KMS-11 (cell line): ENCODE results near the gene TRPM2.

Source experiments
- H2AFZ ChIP-seq: fragments of 200-600 bp; sonication (generic); 2 replicates; pipeline ENCODE4 v1.6.1; 2016; ENCODE audit warnings: antibody characterized with exemption, mixed run types, low read depth
- H3K27ac ChIP-seq: fragments of 200-600 bp; sonication (generic); 2 replicates; pipeline ENCODE4 v1.6.1; 2016; ENCODE audit warnings: mild to moderate bottlenecking, mixed run types
- H3K27me3 ChIP-seq: fragments of 200-600 bp; sonication (generic); 2 replicates; pipeline ENCODE4 v1.6.1; 2017; ENCODE audit warnings: mild to moderate bottlenecking, low read depth, mixed run types, moderate library complexity; ENCODE audit not compliant: insufficient read depth
- H3K36me3 ChIP-seq: fragments of 200-600 bp; sonication (generic); 2 replicates; pipeline ENCODE4 v1.6.1; 2017; ENCODE audit warnings: mild to moderate bottlenecking, mixed run types; ENCODE audit not compliant: insufficient read depth
- H3K4me1 ChIP-seq: fragments of 200-600 bp; sonication (generic); 2 replicates; pipeline ENCODE4 v1.6.1; 2016; ENCODE audit warnings: mild to moderate bottlenecking, low read depth, mixed run types; ENCODE audit not compliant: poor library complexity, severe bottlenecking
- H3K4me2 ChIP-seq: fragments of 200-600 bp; sonication (generic); 2 replicates; pipeline ENCODE4 v1.7.0; 2016; ENCODE audit warnings: mild to moderate bottlenecking, mixed run types
- H3K4me3 ChIP-seq: fragments of 200-600 bp; sonication (generic); IDR thresholded peaks from 2 replicates; pipeline ENCODE4 v1.6.1; 2017; ENCODE audit warnings: low read depth, low read length, mixed read lengths; ENCODE audit not compliant: insufficient read depth
- H3K79me2 ChIP-seq: fragments of 200-600 bp; sonication (generic); 2 replicates; pipeline ENCODE4 v1.6.1; 2016; ENCODE audit warnings: low read depth, mixed run types; ENCODE audit not compliant: insufficient read depth
- H3K9ac ChIP-seq: fragments of 200-600 bp; sonication (generic); 2 replicates; pipeline ENCODE4 v1.6.1; 2016; ENCODE audit warnings: mild to moderate bottlenecking, mixed run types
- H4K20me1 ChIP-seq: fragments of 200-600 bp; sonication (generic); 2 replicates; pipeline ENCODE4 v1.6.1; 2016; ENCODE audit warnings: mild to moderate bottlenecking, mixed run types; ENCODE audit not compliant: insufficient read depth
- TF ChIP-seq, protein P1 (sequence below): fragments of 200-600 bp; sonication (generic); conservative IDR thresholded peaks from 2 replicates; pipeline ENCODE4 v1.6.1; 2017; ENCODE audit warnings: low read depth, mild to moderate bottlenecking, antibody characterized with exemption, low read length, moderate library complexity, mixed read lengths

The TRPM2 gene

DNA sequence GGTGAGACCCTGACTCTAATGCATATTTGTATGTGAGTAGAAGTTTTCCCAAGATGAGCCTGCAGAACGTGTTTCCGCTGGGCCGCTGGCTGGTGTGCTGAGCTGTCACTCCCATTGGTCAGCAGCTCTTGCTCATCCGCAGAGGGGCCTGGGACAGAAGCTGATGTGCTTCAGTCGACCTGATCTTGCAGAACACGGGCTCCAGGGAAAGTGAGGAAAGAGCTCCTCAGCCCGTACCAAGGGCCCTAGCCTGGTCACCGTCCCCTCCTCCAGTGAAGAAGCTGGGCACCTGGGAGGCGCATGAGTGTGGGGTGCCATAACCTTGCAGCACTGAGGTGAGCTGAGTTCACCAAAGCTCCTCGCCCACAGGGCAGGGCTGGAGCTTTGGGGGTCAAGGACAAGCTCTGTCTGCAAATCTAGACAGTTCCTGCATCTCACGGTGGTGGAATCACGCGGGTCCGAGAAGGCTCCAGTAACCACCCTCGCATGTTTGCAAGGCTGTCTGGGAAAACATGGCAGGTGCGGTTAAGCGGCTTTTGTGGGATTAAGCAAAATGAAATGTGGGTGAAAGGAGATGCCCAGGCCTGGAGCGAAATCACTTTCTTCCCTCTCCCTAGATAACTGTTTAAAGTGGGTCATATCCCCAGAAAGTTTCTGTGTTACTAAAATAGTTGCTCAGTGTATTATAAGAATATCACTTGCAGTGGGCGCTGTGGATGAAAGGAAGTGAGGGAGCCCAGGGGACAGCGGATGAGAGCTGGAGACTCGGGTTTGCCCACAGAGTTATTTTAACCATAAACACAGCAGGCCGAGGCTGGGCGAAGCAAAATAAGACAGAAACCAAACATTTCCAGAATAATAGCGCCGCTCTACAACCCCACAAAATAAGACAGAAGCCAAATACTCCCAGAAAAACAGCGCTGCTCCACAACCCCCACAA, 68.8 kb downstream of the TRPM2 start:
- Histone ChIP-seq H3K4me1 (no peaks in the 10 kb centered on the region), H3K27ac (no peak overlapping the region), H4K20me1 (no peaks in the 10 kb centered on the region), H3K9ac (no peak overlapping the region), H3K4me2 (no peak overlapping the region), H3K79me2 (no peaks in the 10 kb centered on the region), H2AFZ (no peak overlapping the region), H3K36me3 (no peaks in the 10 kb centered on the region), H3K27me3 (peaks cover 23% of the 10 kb centered on the region; the same call in 1 of the 2 replicates), H3K4me3 (no peak overlapping the region)
- TF ChIP-seq, protein P1, sequence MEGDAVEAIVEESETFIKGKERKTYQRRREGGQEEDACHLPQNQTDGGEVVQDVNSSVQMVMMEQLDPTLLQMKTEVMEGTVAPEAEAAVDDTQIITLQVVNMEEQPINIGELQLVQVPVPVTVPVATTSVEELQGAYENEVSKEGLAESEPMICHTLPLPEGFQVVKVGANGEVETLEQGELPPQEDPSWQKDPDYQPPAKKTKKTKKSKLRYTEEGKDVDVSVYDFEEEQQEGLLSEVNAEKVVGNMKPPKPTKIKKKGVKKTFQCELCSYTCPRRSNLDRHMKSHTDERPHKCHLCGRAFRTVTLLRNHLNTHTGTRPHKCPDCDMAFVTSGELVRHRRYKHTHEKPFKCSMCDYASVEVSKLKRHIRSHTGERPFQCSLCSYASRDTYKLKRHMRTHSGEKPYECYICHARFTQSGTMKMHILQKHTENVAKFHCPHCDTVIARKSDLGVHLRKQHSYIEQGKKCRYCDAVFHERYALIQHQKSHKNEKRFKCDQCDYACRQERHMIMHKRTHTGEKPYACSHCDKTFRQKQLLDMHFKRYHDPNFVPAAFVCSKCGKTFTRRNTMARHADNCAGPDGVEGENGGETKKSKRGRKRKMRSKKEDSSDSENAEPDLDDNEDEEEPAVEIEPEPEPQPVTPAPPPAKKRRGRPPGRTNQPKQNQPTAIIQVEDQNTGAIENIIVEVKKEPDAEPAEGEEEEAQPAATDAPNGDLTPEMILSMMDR = no peak

DNA sequence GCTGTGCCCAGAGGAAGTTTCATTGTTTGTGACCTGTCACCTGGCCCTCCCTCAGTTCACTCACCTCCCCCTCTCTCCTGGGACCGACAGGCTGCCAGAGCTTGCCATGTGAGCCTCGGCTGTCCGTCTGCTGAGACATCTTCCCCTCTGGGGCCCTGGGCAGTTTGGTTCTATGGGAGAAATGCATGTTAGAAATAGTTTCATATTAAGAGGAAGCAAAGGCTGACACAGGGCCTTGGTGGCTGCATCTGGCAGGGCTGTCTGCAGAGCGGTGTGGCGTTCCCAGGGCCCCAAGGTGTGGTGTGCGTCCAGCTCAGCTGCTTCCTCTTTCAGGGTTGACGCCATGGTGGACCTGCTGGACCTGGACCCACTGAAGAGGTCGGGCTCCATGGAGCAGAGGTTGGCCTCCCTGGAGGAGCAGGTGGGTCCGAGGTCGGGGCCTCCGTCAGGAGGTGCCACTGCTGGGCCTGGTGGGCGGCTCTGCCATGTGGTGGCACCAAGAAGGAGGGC, 69.9 kb downstream of the TRPM2 start:
- no peak overlapping the region for H3K9ac ChIP-seq
- peaks cover 23% of the 10 kb centered on the region; the same call in 1 of the 2 replicates for H3K27me3 ChIP-seq
- H3K4me2 ChIP-seq = no peak overlapping the region
- no peak overlapping the region for H3K27ac ChIP-seq
- H3K79me2 ChIP-seq = no peaks in the 10 kb centered on the region
- no peak overlapping the region for H2AFZ ChIP-seq
- no peaks in the 10 kb centered on the region for H3K36me3 ChIP-seq
- no peaks in the 10 kb centered on the region for H3K4me1 ChIP-seq
- H4K20me1 ChIP-seq = no peaks in the 10 kb centered on the region
- H3K4me3 ChIP-seq = no peak overlapping the region
- TF ChIP-seq, protein P1 = no peak

DNA sequence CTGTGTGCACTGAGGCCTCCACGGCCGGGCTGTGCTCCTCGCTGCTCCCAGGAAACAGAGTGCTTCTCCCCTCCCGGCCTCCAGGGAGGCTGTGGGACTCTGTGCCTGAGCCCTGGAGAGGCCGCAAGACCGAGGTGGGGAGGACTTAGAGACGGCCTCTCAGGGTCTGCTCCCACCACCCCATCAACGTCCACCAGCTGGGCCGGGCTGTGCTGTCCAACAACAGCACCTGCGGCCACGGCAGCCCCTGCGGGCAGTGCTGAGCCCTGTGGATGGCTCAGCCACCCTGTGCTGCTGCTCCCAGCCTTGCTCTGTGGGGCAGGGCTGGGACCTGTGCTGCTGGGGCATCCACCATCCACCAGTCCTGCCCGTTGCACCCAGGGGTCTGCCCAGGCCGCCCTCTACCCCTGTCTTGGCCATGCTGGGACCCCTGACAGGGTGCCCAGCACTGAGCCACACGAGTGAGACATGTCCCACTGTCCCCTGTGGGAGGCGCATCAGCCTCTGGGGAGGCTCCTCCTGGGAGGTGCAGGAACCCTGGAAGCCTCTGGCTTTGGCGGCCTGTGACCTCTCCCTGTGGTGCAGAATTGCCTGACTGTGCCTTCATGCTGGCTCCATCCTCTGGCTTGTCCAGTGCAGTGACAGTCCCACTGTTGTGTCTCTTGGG, 70.7 kb downstream of the TRPM2 start:
- Histone ChIP-seq H3K4me2 (no peak overlapping the region), H3K27ac (no peak overlapping the region), H3K4me1 (no peaks in the 10 kb centered on the region), H4K20me1 (no peaks in the 10 kb centered on the region), H3K36me3 (no peaks in the 10 kb centered on the region), H3K27me3 (peaks cover 23% of the 10 kb centered on the region; the same call in 1 of the 2 replicates), H3K4me3 (no peak overlapping the region), H3K79me2 (no peaks in the 10 kb centered on the region), H2AFZ (no peak overlapping the region), H3K9ac (no peak overlapping the region)
- TF ChIP-seq, protein P1 = no peak

DNA sequence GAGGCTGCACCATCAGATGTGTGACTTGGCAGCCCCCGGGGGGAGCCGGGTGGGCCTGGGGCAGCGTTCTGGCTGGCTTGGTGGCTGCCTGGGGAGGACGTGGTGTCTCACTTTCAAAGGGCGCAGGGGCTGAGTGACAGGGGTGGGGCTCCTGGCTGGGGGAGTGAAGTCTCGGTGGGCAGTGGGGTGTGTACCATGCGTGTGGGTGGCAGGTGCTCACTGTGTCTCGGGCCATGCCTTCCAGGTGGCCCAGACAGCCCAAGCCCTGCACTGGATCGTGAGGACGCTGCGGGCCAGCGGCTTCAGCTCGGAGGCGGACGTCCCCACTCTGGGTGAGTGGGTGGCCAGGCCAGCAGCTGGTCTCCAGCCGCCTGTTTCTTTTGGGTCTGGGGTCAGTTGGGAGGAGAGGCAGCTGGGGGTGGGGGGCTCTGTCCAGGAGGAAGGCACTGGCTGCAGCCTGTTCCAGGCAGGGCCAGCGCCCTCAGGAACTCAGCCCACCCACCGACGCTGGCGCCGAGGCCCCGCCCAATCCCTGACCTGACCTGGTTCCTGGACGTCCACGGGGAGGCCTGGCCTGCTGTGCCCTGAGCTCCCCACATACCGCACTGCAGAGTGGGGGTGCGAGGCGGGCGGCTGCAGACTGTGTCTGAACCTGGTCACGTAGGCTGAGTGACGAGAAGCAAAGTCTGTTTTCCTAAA, 71.3 kb downstream of the TRPM2 start:
- H3K9ac ChIP-seq = no peak overlapping the region

More for the DNA sequence above, 71.3 kb downstream of the TRPM2 start:
- TF ChIP-seq, protein P1 = no peak
- Histone ChIP-seq H3K27me3 (peaks cover 23% of the 10 kb centered on the region; the same call in 1 of the 2 replicates), H3K4me2 (no peak overlapping the region), H3K4me1 (no peaks in the 10 kb centered on the region), H3K27ac (no peak overlapping the region), H3K36me3 (no peaks in the 10 kb centered on the region), H2AFZ (no peak overlapping the region), H3K4me3 (no peak overlapping the region), H4K20me1 (no peaks in the 10 kb centered on the region), H3K79me2 (no peaks in the 10 kb centered on the region)
